Panc1 (cell line): ENCODE measurements around the gene LETM1.

ENCODE experiments used
- POLR2AphosphoS5 ChIP-seq: IDR thresholded peaks from 2 replicates; pipeline ENCODE4 v1.6.1; 2012; ENCODE audit warnings: mild to moderate bottlenecking, low read depth, low read length, moderate library complexity
- TF ChIP-seq, protein P1 (sequence below), 2 experiments: IDR thresholded peaks; 2 replicates each; pipeline ENCODE4 v1.6.1; 2011 to 2012; ENCODE audit warnings: low read depth in 2 of 2, control low read depth in 1 of 2, low read length in 1 of 2, mild to moderate bottlenecking in 1 of 2, moderate library complexity in 1 of 2; ENCODE audit not compliant: insufficient read depth in 1 of 2

DNA sequence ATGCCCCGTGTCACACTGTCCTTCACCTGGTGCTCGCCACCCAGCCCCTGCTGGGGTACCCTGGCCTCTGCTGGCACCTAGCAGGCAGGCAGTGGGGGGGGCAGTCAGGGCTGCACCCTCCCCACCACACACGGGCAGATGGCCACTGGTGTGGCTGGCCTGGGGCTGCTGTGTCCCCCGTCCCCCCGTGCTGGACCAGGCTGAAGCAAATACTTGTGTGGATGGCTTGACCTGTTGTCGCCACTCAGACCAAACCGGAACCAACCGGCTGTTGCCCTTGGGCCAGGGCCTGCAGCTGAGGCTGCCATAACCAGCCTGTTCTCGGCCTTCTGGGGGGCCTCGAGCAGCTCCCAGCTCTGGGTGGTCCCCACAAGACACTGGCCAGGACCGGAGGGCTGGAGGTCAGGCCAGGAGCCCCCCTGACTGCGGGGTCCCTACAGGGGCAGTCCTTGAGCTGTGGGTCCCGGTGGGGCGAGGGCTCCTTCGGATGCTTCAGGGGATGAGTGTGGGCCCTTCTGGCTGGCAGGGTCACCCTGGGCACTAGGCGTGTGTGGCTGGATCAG, 58.6 kb downstream of the LETM1 start:
- TF ChIP-seq POLR2AphosphoS5, result no peak
- TF ChIP-seq, protein P1, sequence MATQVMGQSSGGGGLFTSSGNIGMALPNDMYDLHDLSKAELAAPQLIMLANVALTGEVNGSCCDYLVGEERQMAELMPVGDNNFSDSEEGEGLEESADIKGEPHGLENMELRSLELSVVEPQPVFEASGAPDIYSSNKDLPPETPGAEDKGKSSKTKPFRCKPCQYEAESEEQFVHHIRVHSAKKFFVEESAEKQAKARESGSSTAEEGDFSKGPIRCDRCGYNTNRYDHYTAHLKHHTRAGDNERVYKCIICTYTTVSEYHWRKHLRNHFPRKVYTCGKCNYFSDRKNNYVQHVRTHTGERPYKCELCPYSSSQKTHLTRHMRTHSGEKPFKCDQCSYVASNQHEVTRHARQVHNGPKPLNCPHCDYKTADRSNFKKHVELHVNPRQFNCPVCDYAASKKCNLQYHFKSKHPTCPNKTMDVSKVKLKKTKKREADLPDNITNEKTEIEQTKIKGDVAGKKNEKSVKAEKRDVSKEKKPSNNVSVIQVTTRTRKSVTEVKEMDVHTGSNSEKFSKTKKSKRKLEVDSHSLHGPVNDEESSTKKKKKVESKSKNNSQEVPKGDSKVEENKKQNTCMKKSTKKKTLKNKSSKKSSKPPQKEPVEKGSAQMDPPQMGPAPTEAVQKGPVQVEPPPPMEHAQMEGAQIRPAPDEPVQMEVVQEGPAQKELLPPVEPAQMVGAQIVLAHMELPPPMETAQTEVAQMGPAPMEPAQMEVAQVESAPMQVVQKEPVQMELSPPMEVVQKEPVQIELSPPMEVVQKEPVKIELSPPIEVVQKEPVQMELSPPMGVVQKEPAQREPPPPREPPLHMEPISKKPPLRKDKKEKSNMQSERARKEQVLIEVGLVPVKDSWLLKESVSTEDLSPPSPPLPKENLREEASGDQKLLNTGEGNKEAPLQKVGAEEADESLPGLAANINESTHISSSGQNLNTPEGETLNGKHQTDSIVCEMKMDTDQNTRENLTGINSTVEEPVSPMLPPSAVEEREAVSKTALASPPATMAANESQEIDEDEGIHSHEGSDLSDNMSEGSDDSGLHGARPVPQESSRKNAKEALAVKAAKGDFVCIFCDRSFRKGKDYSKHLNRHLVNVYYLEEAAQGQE (IDR thresholded peaks at IDR 0.05; ENCODE audit: insufficient read depth in 1 of 2, low read depth in 2 of 2, low read length in 1 of 2), result no peak
